Activated T-cell treated with anti-CD3 and anti-CD28 coated beads, Interleukin-2, amount 50 U/mL, for 4 hours (primary cell): ENCODE data around the gene USP47. TPM values are rescaled to one million over a fixed set of nuclear protein-coding genes. Genes with fewer than 3 reads are reported as not detected.

Experiments
- ATAC-seq, 2 donors: fragments of 200-7000 bp; cut with Tn5 transposase; one replicate each; pipeline ENCODE4 v1.10.0; 2021
- DNase-seq: peaks from one replicate; pipeline ENCODE4 v3.0.0-alpha.2; 2020
- H3K27me3 Mint-ChIP-seq: one replicate; pipeline ENCODE4 v1.8.0; 2021; ENCODE audit warnings: low read depth, mixed read lengths
- H3K36me3 Mint-ChIP-seq: one replicate; pipeline ENCODE4 v1.8.0; 2022; ENCODE audit warnings: mixed read lengths; ENCODE audit not compliant: insufficient read depth
- H3K4me1 Mint-ChIP-seq: one replicate; pipeline ENCODE4 v1.8.0; 2021; ENCODE audit warnings: low read depth, mixed read lengths
- H3K4me3 Mint-ChIP-seq: one replicate; pipeline ENCODE4 v1.8.0; 2021; ENCODE audit warnings: mild to moderate bottlenecking, moderate library complexity, mixed read lengths
- H3K9me3 Mint-ChIP-seq: one replicate; pipeline ENCODE4 v1.8.0; 2021; ENCODE audit warnings: mixed read lengths
- total RNA-seq, 3 donors: library from RNA; stranded (reverse); gene quantifications; one replicate each; pipeline ENCODE4 v1.2.1, GENCODE V29; 2021

The USP47 gene
- total RNA-seq, 3 donors from 2014 or later, result 39.5 to 48.3 (median 40.8) TPM

- ATAC-seq (no peak), DNase-seq (no peak)
- Mint-ChIP-seq H3K9me3 (no peaks in the 10 kb centered on the region), H3K27me3 (no peaks in the 10 kb centered on the region), H3K4me1 (peaks cover 10% of the 10 kb centered on the region), H3K36me3 (no peaks in the 10 kb centered on the region), H3K4me3 (no peak overlapping the region)
These were observed 124.6 kb downstream of the USP47 start for GRCh38 chr11:11966354-11966741.

- Mint-ChIP-seq H3K4me1 (peaks cover 5% of the 10 kb centered on the region), H3K9me3 (no peaks in the 10 kb centered on the region), H3K4me3 (no peak overlapping the region), H3K36me3 (no peaks in the 10 kb centered on the region), H3K27me3 (no peaks in the 10 kb centered on the region)
- DNase-seq, result peak; percentile 52
- peak; percentile 89 to 93 for ATAC-seq
These were observed 125.3 kb downstream of the USP47 start for GRCh38 chr11:11966826-11967668.

GRCh38 chr11:11967669-11968510, 126.1 kb downstream of the USP47 start:
- DNase-seq (no peak), ATAC-seq (no peak)
- H3K27me3 Mint-ChIP-seq, result no peaks in the 10 kb centered on the region
- H3K36me3 Mint-ChIP-seq, result no peaks in the 10 kb centered on the region
- H3K4me1 Mint-ChIP-seq, result no peaks in the 10 kb centered on the region
- H3K9me3 Mint-ChIP-seq, result no peaks in the 10 kb centered on the region
- no peak overlapping the region for H3K4me3 Mint-ChIP-seq

GRCh38 chr11:11968511-11969280, 126.9 kb downstream of the USP47 start:
- ATAC-seq (no peak), DNase-seq (no peak)
- Mint-ChIP-seq H3K36me3 (no peaks in the 10 kb centered on the region), H3K27me3 (no peaks in the 10 kb centered on the region), H3K4me3 (no peak overlapping the region), H3K9me3 (no peaks in the 10 kb centered on the region), H3K4me1 (no peaks in the 10 kb centered on the region)

- Mint-ChIP-seq H3K9me3 (no peaks in the 10 kb centered on the region), H3K4me3 (no peak overlapping the region), H3K36me3 (no peaks in the 10 kb centered on the region), H3K4me1 (peaks cover 1% of the 10 kb centered on the region), H3K27me3 (no peaks in the 10 kb centered on the region)
- ATAC-seq (no peak), DNase-seq (no peak)
These were observed 127.8 kb downstream of the USP47 start for GRCh38 chr11:11969380-11970215.

- Mint-ChIP-seq H3K27me3 (no peaks in the 10 kb centered on the region), H3K4me3 (no peak overlapping the region), H3K4me1 (peaks cover 10% of the 10 kb centered on the region), H3K36me3 (no peaks in the 10 kb centered on the region), H3K9me3 (no peaks in the 10 kb centered on the region)
- ATAC-seq (no peak), DNase-seq (no peak)
These were observed 128.8 kb downstream of the USP47 start for GRCh38 chr11:11970556-11970955.

- Mint-ChIP-seq H3K4me3 (no peak overlapping the region), H3K4me1 (peaks cover 13% of the 10 kb centered on the region), H3K36me3 (no peaks in the 10 kb centered on the region), H3K27me3 (no peaks in the 10 kb centered on the region), H3K9me3 (no peaks in the 10 kb centered on the region)
- DNase-seq (no peak), ATAC-seq (no peak)
These were observed 130.3 kb downstream of the USP47 start for GRCh38 chr11:11971906-11972547.

GRCh38 chr11:11972730-11973341, 131.1 kb downstream of the USP47 start:
- no peaks in the 10 kb centered on the region for H3K36me3 Mint-ChIP-seq
- no peaks in the 10 kb centered on the region for H3K27me3 Mint-ChIP-seq
- no peaks in the 10 kb centered on the region for H3K9me3 Mint-ChIP-seq
- ATAC-seq (no peak), DNase-seq (no peak)
- H3K4me1 Mint-ChIP-seq, result peaks cover 13% of the 10 kb centered on the region
- H3K4me3 Mint-ChIP-seq, result no peak overlapping the region

GRCh38 chr11:11973361-11973800, 131.6 kb downstream of the USP47 start:
- Mint-ChIP-seq H3K4me1 (peaks cover 13% of the 10 kb centered on the region), H3K4me3 (no peak overlapping the region), H3K27me3 (no peaks in the 10 kb centered on the region), H3K9me3 (no peaks in the 10 kb centered on the region), H3K36me3 (no peaks in the 10 kb centered on the region)
- ATAC-seq (no peak), DNase-seq (no peak)

GRCh38 chr11:11973866-11974265, 132.1 kb downstream of the USP47 start:
- Mint-ChIP-seq H3K27me3 (no peaks in the 10 kb centered on the region), H3K9me3 (no peaks in the 10 kb centered on the region), H3K4me1 (peaks cover 13% of the 10 kb centered on the region), H3K36me3 (no peaks in the 10 kb centered on the region), H3K4me3 (no peak overlapping the region)
- no peak for ATAC-seq
- no peak for DNase-seq

- Mint-ChIP-seq H3K4me1 (peaks cover 13% of the 10 kb centered on the region), H3K9me3 (no peaks in the 10 kb centered on the region), H3K27me3 (no peaks in the 10 kb centered on the region), H3K4me3 (no peak overlapping the region), H3K36me3 (no peaks in the 10 kb centered on the region)
- peak in 1 of 2 donors; percentile 27 for ATAC-seq
- DNase-seq, result no peak
These were observed 133.7 kb downstream of the USP47 start for GRCh38 chr11:11975201-11976092.

GRCh38 chr11:11976481-11977127, 134.8 kb downstream of the USP47 start:
- Mint-ChIP-seq H3K4me1 (peaks cover 13% of the 10 kb centered on the region), H3K36me3 (no peaks in the 10 kb centered on the region)

More at GRCh38 chr11:11976481-11977127, 134.8 kb downstream of the USP47 start:
- H3K27me3 Mint-ChIP-seq, result no peaks in the 10 kb centered on the region
- no peak for DNase-seq
- H3K4me3 Mint-ChIP-seq, result no peak overlapping the region
- ATAC-seq, result no peak
- no peaks in the 10 kb centered on the region for H3K9me3 Mint-ChIP-seq
